ENCODE data around the gene UBE3D. TPM values are rescaled to one million over a fixed set of nuclear protein-coding genes. Genes with fewer than 3 reads are reported as not detected.

The UBE3D gene
- total RNA-seq, 4 donors from 2014 or later = 11.0 to 14.8 (median 12.5) TPM

DNA sequence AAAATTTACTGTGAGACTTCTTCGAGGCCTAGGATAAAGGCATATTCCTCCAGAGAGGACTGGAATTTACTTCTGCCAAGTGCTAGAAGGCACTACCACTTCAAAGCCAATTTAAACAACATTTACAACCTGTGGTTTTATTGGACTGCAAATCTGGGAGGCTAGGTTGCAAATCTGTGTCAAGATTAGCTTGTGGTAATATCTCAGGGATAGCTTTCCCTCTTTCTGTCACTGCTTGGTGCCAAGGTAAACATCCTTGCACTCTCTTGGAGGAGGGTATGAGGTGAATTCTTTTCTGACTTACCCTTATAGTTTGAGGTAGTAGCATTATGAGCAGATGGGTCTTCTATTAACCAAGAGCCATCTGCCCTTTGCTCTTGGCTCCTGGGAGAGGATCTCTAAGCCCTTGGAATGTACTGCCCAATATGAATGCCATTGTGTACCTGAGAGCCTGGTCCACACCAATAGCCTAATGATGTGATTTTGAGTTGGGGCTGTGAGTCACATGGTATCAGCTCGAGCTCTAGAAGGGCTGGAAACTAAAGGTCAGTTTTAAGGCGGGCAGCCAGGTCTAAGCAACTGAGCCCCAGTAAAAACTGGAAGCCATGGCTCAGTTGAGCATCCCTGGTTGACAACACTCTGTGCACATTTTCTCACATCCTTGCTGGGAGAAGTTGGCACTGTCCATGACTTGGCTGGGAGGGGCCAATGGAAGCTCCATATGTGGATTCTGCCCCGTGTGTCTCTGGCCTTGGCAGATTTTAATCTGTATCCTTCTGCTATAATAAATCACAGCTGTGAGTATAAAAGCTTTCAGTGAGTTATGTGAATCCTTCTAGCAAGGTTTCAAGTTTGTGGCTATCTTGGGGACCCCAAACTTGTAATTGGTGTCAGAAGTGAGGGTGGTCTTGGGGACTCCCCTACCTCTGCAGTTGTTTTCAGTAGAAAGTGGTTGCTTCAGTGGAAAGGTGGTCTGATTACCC, 188.1 kb downstream of the UBE3D start:
- H3K27ac ChIP-seq = no peak overlapping the region
- TF ChIP-seq, protein P1, sequence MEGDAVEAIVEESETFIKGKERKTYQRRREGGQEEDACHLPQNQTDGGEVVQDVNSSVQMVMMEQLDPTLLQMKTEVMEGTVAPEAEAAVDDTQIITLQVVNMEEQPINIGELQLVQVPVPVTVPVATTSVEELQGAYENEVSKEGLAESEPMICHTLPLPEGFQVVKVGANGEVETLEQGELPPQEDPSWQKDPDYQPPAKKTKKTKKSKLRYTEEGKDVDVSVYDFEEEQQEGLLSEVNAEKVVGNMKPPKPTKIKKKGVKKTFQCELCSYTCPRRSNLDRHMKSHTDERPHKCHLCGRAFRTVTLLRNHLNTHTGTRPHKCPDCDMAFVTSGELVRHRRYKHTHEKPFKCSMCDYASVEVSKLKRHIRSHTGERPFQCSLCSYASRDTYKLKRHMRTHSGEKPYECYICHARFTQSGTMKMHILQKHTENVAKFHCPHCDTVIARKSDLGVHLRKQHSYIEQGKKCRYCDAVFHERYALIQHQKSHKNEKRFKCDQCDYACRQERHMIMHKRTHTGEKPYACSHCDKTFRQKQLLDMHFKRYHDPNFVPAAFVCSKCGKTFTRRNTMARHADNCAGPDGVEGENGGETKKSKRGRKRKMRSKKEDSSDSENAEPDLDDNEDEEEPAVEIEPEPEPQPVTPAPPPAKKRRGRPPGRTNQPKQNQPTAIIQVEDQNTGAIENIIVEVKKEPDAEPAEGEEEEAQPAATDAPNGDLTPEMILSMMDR (IDR thresholded peaks at IDR 0.05) = no peak
- no peak for TF ChIP-seq POLR2A (IDR thresholded peaks at IDR 0.05)
- intact Hi-C loops (cut with DNase I) = no loop called here
- no peaks in the 10 kb centered on the region for H3K27me3 ChIP-seq
- H3K36me3 ChIP-seq = no peaks in the 10 kb centered on the region
- H3K9me3 ChIP-seq = no peaks in the 10 kb centered on the region
- H3K4me1 ChIP-seq = no peaks in the 10 kb centered on the region
- DNase-seq = no peak
- H3K4me3 ChIP-seq (replicated peaks in 1 of 3) = no peak overlapping the region
- WGBS, 2 donors = 77 to 79% methylated on average over 4 of the region's 4 CpGs

DNA sequence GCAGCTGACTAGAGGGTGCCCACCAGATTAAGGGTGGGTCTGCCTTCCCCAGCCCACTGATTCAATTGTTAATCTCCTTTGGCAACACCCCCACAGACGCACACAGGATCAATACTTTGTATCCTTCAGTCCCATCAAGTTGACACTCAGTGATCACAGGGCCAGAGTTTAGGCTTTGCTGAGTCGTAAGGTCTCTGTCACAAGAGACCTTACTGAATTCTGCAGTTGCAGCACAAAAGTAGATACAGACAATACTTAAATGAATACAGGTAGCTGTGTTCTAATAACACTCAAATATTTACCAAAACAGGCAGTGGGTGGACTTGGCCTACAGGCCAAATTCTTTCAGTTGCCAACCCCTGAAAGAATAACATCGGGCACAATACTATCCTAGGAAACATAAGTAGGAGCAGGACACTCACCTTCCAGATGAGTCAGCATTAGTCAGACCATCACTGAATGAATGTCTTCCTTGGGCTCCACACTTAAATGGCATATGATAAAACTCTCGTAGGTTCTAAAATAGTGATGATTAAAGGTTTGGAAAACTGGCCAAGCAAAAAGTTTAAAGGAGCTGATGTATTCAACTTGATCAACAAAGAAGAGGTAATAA, 190.0 kb downstream of the UBE3D start:
- no peak for DNase-seq

DNA sequence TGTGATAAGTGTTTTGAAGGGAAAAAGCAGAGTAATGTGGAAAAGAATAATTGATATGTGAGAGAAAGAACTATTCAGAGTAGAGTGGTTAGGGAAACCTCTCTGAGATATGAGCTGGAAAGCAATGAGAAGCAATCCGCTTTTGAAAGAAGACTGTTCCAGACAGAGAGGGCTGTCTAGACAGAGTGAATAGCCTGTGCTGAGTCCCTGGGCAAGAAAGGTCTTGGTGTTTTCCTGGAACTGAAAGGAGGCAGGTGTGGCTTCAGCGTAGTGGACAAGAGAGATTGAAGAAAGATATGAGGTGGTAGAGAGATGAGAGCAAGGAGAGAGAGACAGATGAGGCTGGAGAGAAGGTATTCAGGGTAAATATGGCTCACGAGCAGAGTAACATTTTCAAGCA, 190.8 kb downstream of the UBE3D start:
- TF ChIP-seq, protein P1 (IDR thresholded peaks at IDR 0.05) = no peak
- no peak for TF ChIP-seq POLR2A (IDR thresholded peaks at IDR 0.05)
- Histone ChIP-seq H3K36me3 (no peaks in the 10 kb centered on the region), H3K4me3 (replicated peaks in 1 of 3) (no peak overlapping the region), H3K27ac (no peak overlapping the region), H3K27me3 (no peaks in the 10 kb centered on the region), H3K4me1 (no peaks in the 10 kb centered on the region), H3K9me3 (no peaks in the 10 kb centered on the region)
- WGBS, 2 donors = 82 to 84% methylated on average over 3 of the region's 3 CpGs
- no peak for DNase-seq
- intact Hi-C loops (cut with DNase I) = no loop called here

More for the DNA sequence above, 190.0 kb downstream of the UBE3D start:
- Histone ChIP-seq H3K9me3 (no peaks in the 10 kb centered on the region), H3K4me3 (replicated peaks in 1 of 3) (no peak overlapping the region), H3K27ac (no peak overlapping the region), H3K4me1 (no peaks in the 10 kb centered on the region), H3K36me3 (no peaks in the 10 kb centered on the region), H3K27me3 (no peaks in the 10 kb centered on the region)
- intact Hi-C loops (cut with DNase I) = no loop called here
- WGBS, 2 donors = 64 to 81% methylated on average over 4 of the region's 4 CpGs
- TF ChIP-seq, protein P1 (IDR thresholded peaks at IDR 0.05) = no peak
- TF ChIP-seq POLR2A (IDR thresholded peaks at IDR 0.05) = no peak

DNA sequence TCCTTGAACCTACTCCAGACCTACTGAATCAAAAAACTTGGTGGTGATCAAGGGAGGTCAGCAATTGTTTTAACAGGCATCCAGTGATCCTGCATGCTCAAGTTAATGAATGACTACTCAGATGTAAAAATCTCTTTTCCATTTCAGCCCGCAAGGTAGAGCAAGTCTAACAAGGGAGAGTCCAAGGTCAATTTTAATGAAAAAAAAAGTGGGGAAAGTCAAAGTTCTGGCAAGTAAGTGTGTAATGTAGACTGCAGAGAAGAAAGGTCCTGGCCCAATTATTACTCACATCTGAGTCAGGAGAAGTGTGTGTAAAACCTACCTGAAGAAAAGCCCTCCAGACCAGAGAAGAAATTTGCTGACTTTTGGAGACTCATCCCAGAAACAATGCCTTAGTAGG, 193.5 kb downstream of the UBE3D start:
- no peaks in the 10 kb centered on the region for H3K36me3 ChIP-seq
- no peaks in the 10 kb centered on the region for H3K9me3 ChIP-seq
- no peaks in the 10 kb centered on the region for H3K27me3 ChIP-seq
- DNase-seq = no peak
- WGBS, 2 donors = 83 to 94% methylated on average over 1 of the region's 1 CpG
- intact Hi-C loops (cut with DNase I) = no loop called here
- H3K4me3 ChIP-seq (replicated peaks in 1 of 3) = no peak overlapping the region
- TF ChIP-seq POLR2A (IDR thresholded peaks at IDR 0.05) = no peak
- TF ChIP-seq, protein P1 (IDR thresholded peaks at IDR 0.05) = no peak
- no peaks in the 10 kb centered on the region for H3K4me1 ChIP-seq
- H3K27ac ChIP-seq = no peak overlapping the region
